ENCODE measurements around the gene FRMD4B.

- TF ChIP-seq POLR2AphosphoS5 (IDR thresholded peaks at IDR 0.05), result no peak
- TF ChIP-seq POLR2A (IDR thresholded peaks at IDR 0.05), result no peak
Measured at GRCh38 chr3:69288161-69288895, 97.6 kb downstream of the FRMD4B start.

Measured in transverse colon (tissue), 3 donors.